ENCODE measurements around the gene LAMTOR1. TPM values are rescaled to one million over a fixed set of nuclear protein-coding genes. Genes with fewer than 3 reads are reported as not detected.
"Not testable (repeated sequence)": the region's sequence is repeated elsewhere in the genome, so short reads cannot be mapped to it uniquely, and the experiment has no call there.

Gene LAMTOR1
- total and polyA plus RNA-seq, 10 of the 15 experiments (the other 5 are each of a cell fraction or from before 2014, with no cell fraction given), result 58.8 to 141 (median 110) TPM

- TF ChIP-seq PRDM15 (CRISPR knock-in tag; IDR thresholded peaks at IDR 0.05), result no peak
- TF ChIP-seq YBX1 (IDR thresholded peaks at IDR 0.05), result no peak
- TF ChIP-seq NRF1 (conservative IDR thresholded peaks at IDR 0.05; ENCODE audit: low read depth, low read length), result no peak
- no peak for TF ChIP-seq GABPA (IDR thresholded peaks at IDR 0.05; ENCODE audit: low read depth)
Measured at GRCh38 chr11:72136684-72137262, 33.7 kb upstream of the LAMTOR1 start (continued).

- ChIA-PET RAD21 (ENCODE audit: unreplicated experiment) (no interaction called here), SMC1A (ENCODE audit: uncharacterized antibody, unreplicated experiment) (interaction anchor here (1.0 kb wide), 1 partner anchor 8 kb away, joined by 3 read pairs; no protein-coding TSS in a partner anchor), POLR2A (no interaction called here), CTCF (interaction anchor here (1.2 to 1.5 kb wide), 2 partner anchors 8 to 335 kb away, joined by 3 to 5 read pairs; no protein-coding TSS in a partner anchor)
- H3K9me3 ChIP-seq (replicated peaks; ENCODE audit: control insufficient read depth, insufficient read depth, low read length), result peaks cover 2% of the 10 kb centered on the region; the same call in 1 of the 3 replicates
- FAIRE-seq (no peak), DNase-seq (ENCODE audit: low read depth, low spot score) (no peak), ATAC-seq (no peak)
- no TSS peak for BruUV-seq (replicated peaks)
- no peak overlapping the region for H2AFZ ChIP-seq (ENCODE audit: control insufficient read depth, low read depth, low read length)
- in situ Hi-C loops (cut with MboI), result no loop called here
- no peak overlapping the region for H3K4me2 ChIP-seq (ENCODE audit: control insufficient read depth, insufficient read depth)
- H3K27ac ChIP-seq (ENCODE audit: control insufficient read depth, insufficient read depth), result no peak overlapping the region
- H3K4me1 ChIP-seq (ENCODE audit: control insufficient read depth, insufficient read depth, low read length), result no peaks in the 10 kb centered on the region
- H3K27me3 ChIP-seq (replicated peaks in 1 of 2; ENCODE audit: control insufficient read depth in 2 of 2, insufficient read depth in 2 of 2, low read length in 1 of 2), result no peaks in the 10 kb centered on the region
- no peak overlapping the region for H3K4me3 ChIP-seq
- no peaks in the 10 kb centered on the region for H3K36me3 ChIP-seq (ENCODE audit: control insufficient read depth in 2 of 2, insufficient read depth in 2 of 2, low read length in 1 of 2)
- no peak for TF ChIP-seq BCL11A (IDR thresholded peaks at IDR 0.05; ENCODE audit: low read depth, low read length)
- no peak for TF ChIP-seq E2F8 (IDR thresholded peaks at IDR 0.05; ENCODE audit: low read depth, partially characterized antibody)
- H4K20me1 ChIP-seq (ENCODE audit: control insufficient read depth, insufficient read depth), result no peaks in the 10 kb centered on the region
- H3K79me2 ChIP-seq (ENCODE audit: control insufficient read depth, insufficient read depth, low read length), result no peaks in the 10 kb centered on the region
- WGBS (ENCODE audit: insufficient coverage, insufficient replicate concordance, low lambda C conversion rate, missing lambda C conversion rate), result 49% methylated on average over 11 of the region's 14 CpGs
- intact Hi-C loops (cut with micrococcal nuclease; ENCODE audit: unreplicated experiment), result no loop called here
- no peak overlapping the region for H3K9ac ChIP-seq (ENCODE audit: control insufficient read depth, insufficient read depth, low read length)
Measured at GRCh38 chr11:72135891-72136683, 33.0 kb upstream of the LAMTOR1 start.

- H3K9ac ChIP-seq (ENCODE audit: control insufficient read depth, insufficient read depth, low read length); H3K79me2 ChIP-seq (ENCODE audit: control insufficient read depth, insufficient read depth, low read length); H2AFZ ChIP-seq (ENCODE audit: control insufficient read depth, low read depth, low read length); ATAC-seq; H3K4me2 ChIP-seq (ENCODE audit: control insufficient read depth, insufficient read depth); H3K27ac ChIP-seq (ENCODE audit: control insufficient read depth, insufficient read depth); in situ Hi-C loops (cut with MboI); FAIRE-seq; POLR2A ChIA-PET; H3K36me3 ChIP-seq (ENCODE audit: control insufficient read depth in 2 of 2, insufficient read depth in 2 of 2, low read length in 1 of 2); RAD21 ChIA-PET (ENCODE audit: unreplicated experiment); H3K9me3 ChIP-seq (replicated peaks; ENCODE audit: control insufficient read depth, insufficient read depth, low read length); H4K20me1 ChIP-seq (ENCODE audit: control insufficient read depth, insufficient read depth); BruUV-seq (replicated peaks); intact Hi-C loops (cut with micrococcal nuclease; ENCODE audit: unreplicated experiment); H3K4me1 ChIP-seq (ENCODE audit: control insufficient read depth, insufficient read depth, low read length); H3K4me3 ChIP-seq; H3K27me3 ChIP-seq (replicated peaks in 1 of 2; ENCODE audit: control insufficient read depth in 2 of 2, insufficient read depth in 2 of 2, low read length in 1 of 2); DNase-seq (ENCODE audit: low read depth, low spot score): not testable (repeated sequence)
- 75% methylated on average over 4 of the region's 4 CpGs for WGBS (ENCODE audit: insufficient coverage, insufficient replicate concordance, low lambda C conversion rate, missing lambda C conversion rate)
- SMC1A ChIA-PET (ENCODE audit: uncharacterized antibody, unreplicated experiment), result interaction anchor here (1.0 kb wide), 1 partner anchor 9 kb away, joined by 3 read pairs; no protein-coding TSS in a partner anchor
- CTCF ChIA-PET, result interaction anchor here (1.2 to 1.5 kb wide), 2 partner anchors 9 to 336 kb away, joined by 3 to 5 read pairs; no protein-coding TSS in a partner anchor
Measured at GRCh38 chr11:72135473-72135872, 32.4 kb upstream of the LAMTOR1 start, which contains the start of gene FOLR3. Gene FOLR3 (plus strand): TSS chr11:72135725. CDS start chr11:72135953, 228 bp downstream.
